Inflammatory macrophage (primary cell): Measurements from ENCODE around the gene PLIN5.

Experiments used
- DNase-seq, 2 donors: peaks; one replicate each; pipeline ENCODE4 v3.0.0-alpha.2; 2020 to 2022
- total RNA-seq, 18 experiments: gene quantifications; one replicate each; lab custom pipeline; 2026; ENCODE audit warnings: mixed read lengths in 6 of 18, inconsistent platforms in 2 of 18; lab: John Stamatoyannopoulos, UW

PLIN5 gene
- total RNA-seq: 0 to 0.42 (median 0.06) reads per million in 18 experiments

- DNase-seq: peak; percentile 59 to 64
Measured at GRCh38 chr19:4534836-4535658, at the start of gene PLIN5. TSS of gene PLIN5 (minus strand) at chr19:4535224. CDS start at chr19:4534074, 1,150 bp downstream.

GRCh38 chr19:4583961-4584669, 49.1 kb upstream of the PLIN5 start:
- DNase-seq: no peak

- DNase-seq: no peak
Measured at GRCh38 chr19:4582980-4583842, 48.2 kb upstream of the PLIN5 start.

- no peak for DNase-seq
Measured at GRCh38 chr19:4581666-4582553, 46.9 kb upstream of the PLIN5 start.

- no peak for DNase-seq
Measured at GRCh38 chr19:4580961-4581665, 46.1 kb upstream of the PLIN5 start.

- no peak for DNase-seq
Measured at GRCh38 chr19:4580021-4580901, 45.2 kb upstream of the PLIN5 start.

GRCh38 chr19:4579389-4579788, 44.4 kb upstream of the PLIN5 start:
- DNase-seq: no peak

GRCh38 chr19:4578552-4579248, 43.7 kb upstream of the PLIN5 start:
- DNase-seq: no peak

- DNase-seq: no peak
Measured at GRCh38 chr19:4577020-4577782, 42.2 kb upstream of the PLIN5 start.

- peak; percentile 56 to 62 for DNase-seq
Measured at GRCh38 chr19:4576016-4576933, 41.3 kb upstream of the PLIN5 start.

- no peak for DNase-seq
Measured at GRCh38 chr19:4575267-4576015, 40.4 kb upstream of the PLIN5 start.

GRCh38 chr19:4573682-4574081, 38.7 kb upstream of the PLIN5 start:
- no peak for DNase-seq

GRCh38 chr19:4571305-4571917, 36.4 kb upstream of the PLIN5 start:
- no peak for DNase-seq

GRCh38 chr19:4570916-4571304, 35.9 kb upstream of the PLIN5 start:
- no peak for DNase-seq

GRCh38 chr19:4570402-4570801, 35.4 kb upstream of the PLIN5 start:
- no peak for DNase-seq

GRCh38 chr19:4568886-4569285, 33.9 kb upstream of the PLIN5 start:
- peak; percentile 76 to 80 for DNase-seq
